Uterus (tissue), 4 donors: ENCODE measurements around the gene TRABD2B. TPM values are rescaled to one million over a fixed set of nuclear protein-coding genes. Genes with fewer than 3 reads are reported as not detected.

Experiments
- DNase-seq, 2 donors: peaks; one replicate each; pipeline ENCODE4 v3.0.0-alpha.2; 2019 to 2020
- H3K27ac ChIP-seq, 2 donors: fragments of 200-600 bp; sonication (generic); 1 replicate in 1 of 2; 2 replicates in 1 of 2; pipeline ENCODE4 v1.5.1; 2016 to 2018
- H3K27me3 ChIP-seq, 2 donors: fragments of 200-600 bp; sonication (generic); one replicate each; pipeline ENCODE4 v1.5.1; 2018 to 2019; ENCODE audit warnings: control low read depth in 1 of 2
- H3K36me3 ChIP-seq, 2 donors: fragments of 200-600 bp; sonication (generic); one replicate each; pipeline ENCODE4 v1.5.1; 2019; ENCODE audit warnings: control low read depth in 1 of 2
- H3K4me1 ChIP-seq, 2 donors: fragments of 200-600 bp; sonication (generic); one replicate each; pipeline ENCODE4 v1.5.1; 2018 to 2019; ENCODE audit warnings: control low read depth in 1 of 2
- H3K4me3 ChIP-seq, 2 donors: fragments of 200-600 bp; sonication (generic); 1 replicate in 1 of 2; 2 replicates in 1 of 2; pipeline ENCODE4 v1.5.1; 2018 to 2019; ENCODE audit warnings: mild to moderate bottlenecking in 1 of 2
- H3K9me3 ChIP-seq, 2 donors: fragments of 200-600 bp; sonication (generic); one replicate each; pipeline ENCODE4 v1.5.1; 2019; ENCODE audit warnings: control low read depth in 1 of 2
- POLR2A ChIP-seq, 2 donors: fragments of 450-650 bp; IDR thresholded peaks; one replicate each; pipeline ENCODE4 v1.6.1; 2016; ENCODE audit warnings: antibody characterized with exemption in 2 of 2, mild to moderate bottlenecking in 1 of 2, moderate library complexity in 1 of 2
- intact Hi-C: fragments of 100-400 bp; cut with DNase I; formaldehyde crosslinking; loops from one replicate; pipeline ENCODE4 v1.15.1; 2023; ENCODE audit warnings: low total_unique reads
- total RNA-seq, 4 donors: library from RNA; depleted of rRNA in 3 of 4; stranded (reverse); fragments of >200 nt in 3 of 4; gene quantifications; one replicate each; pipeline versions ENCODE4 v1.1.0 to v1.2.4, GENCODE V29; 2014 to 2023
- TF ChIP-seq, protein P1 (sequence below), 4 experiments: fragments of 200-600 bp in 2 of 4; fragments of 450-650 bp in 2 of 4; sonication (generic) in 2 of 4; IDR thresholded peaks; one replicate each; pipeline ENCODE4 v1.5.1; 2016 to 2019; ENCODE audit warnings: antibody characterized with exemption in 4 of 4, mild to moderate bottlenecking in 2 of 4, moderate library complexity in 1 of 4
- donor health status: DM: yes; HTN: yes; CAD: no.

TRABD2B gene
- total RNA-seq, 4 donors from 2014 or later = under 0.01 to 1.6 (median 1.0) TPM

DNA sequence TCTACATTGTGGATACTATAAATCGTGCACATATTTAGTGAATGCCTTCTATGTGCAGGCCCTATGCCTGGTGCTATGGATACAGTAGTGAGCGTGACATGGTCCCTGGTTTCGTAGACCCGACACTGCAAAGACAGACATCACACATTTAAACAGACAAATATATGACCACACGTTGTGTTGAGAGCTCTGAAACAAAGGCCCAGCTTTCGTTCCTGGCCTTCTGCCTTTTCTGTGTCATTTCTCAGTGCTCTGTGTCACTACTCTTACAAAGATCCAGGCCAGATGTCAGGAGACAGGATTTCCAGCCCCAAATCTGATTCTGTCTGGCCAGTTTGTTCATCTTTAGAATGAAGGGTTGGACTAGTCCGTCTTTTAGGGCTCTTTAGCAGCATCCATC lies 19.3 kb upstream of the TRABD2B start:
- intact Hi-C loops = no loop called here

DNA sequence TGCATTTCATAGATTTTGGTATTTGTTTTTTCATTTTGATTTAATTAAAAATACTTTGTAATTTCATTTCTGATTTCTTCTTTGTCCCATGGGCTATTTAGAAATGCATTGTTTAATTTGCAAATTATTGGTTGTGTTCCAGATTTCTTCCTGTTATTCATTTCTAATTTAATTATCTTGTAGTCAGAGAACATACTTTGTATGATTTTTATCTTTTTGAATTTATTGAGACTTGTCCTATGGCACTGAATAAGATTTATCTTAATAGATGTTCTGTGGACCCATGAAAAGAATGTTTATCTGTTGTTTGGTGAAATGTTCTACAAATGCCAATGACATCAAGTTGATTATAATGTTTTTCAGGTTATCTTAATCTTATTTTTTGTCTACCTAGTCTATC lies 16.1 kb upstream of the TRABD2B start:
- H3K27me3 ChIP-seq = no peaks in the 10 kb centered on the region
- intact Hi-C loops = no loop called here

More for the DNA sequence above, 19.3 kb upstream of the TRABD2B start:
- no peak overlapping the region for H3K27ac ChIP-seq
- no peak overlapping the region for H3K4me3 ChIP-seq
- DNase-seq = no peak
- H3K4me1 ChIP-seq = no peaks in the 10 kb centered on the region
- no peak for TF ChIP-seq POLR2A (IDR thresholded peaks at IDR 0.05)
- TF ChIP-seq, protein P1, sequence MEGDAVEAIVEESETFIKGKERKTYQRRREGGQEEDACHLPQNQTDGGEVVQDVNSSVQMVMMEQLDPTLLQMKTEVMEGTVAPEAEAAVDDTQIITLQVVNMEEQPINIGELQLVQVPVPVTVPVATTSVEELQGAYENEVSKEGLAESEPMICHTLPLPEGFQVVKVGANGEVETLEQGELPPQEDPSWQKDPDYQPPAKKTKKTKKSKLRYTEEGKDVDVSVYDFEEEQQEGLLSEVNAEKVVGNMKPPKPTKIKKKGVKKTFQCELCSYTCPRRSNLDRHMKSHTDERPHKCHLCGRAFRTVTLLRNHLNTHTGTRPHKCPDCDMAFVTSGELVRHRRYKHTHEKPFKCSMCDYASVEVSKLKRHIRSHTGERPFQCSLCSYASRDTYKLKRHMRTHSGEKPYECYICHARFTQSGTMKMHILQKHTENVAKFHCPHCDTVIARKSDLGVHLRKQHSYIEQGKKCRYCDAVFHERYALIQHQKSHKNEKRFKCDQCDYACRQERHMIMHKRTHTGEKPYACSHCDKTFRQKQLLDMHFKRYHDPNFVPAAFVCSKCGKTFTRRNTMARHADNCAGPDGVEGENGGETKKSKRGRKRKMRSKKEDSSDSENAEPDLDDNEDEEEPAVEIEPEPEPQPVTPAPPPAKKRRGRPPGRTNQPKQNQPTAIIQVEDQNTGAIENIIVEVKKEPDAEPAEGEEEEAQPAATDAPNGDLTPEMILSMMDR (IDR thresholded peaks at IDR 0.05) = no peak
- H3K9me3 ChIP-seq = no peaks in the 10 kb centered on the region
- no peaks in the 10 kb centered on the region for H3K36me3 ChIP-seq
- no peaks in the 10 kb centered on the region for H3K27me3 ChIP-seq

DNA sequence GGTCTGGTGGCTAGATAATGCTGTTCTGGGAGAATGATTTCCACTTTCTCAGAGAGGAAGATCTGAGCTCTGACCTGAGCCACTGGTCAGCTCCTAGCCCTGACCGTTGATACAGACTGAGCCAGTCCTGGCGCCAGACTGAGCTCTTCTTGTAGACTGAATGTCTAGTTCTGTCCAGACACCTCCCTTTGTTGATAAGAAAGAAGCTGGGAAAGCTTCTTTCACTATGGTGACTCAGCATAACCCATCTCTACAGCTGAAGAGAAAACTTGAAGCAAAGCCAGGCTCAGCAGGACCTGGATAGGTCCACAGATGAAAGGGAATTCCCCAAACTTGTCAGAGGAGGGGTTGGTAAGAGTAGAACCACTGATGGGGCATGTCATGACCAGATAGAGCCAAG lies 9.9 kb upstream of the TRABD2B start:
- Histone ChIP-seq H3K4me1 (no peaks in the 10 kb centered on the region), H3K27me3 (no peaks in the 10 kb centered on the region), H3K36me3 (no peaks in the 10 kb centered on the region), H3K9me3 (no peaks in the 10 kb centered on the region), H3K4me3 (no peak overlapping the region), H3K27ac (no peak overlapping the region)
- TF ChIP-seq, protein P1 (IDR thresholded peaks at IDR 0.05) = no peak
- TF ChIP-seq POLR2A (IDR thresholded peaks at IDR 0.05) = no peak
- intact Hi-C loops = no loop called here
- DNase-seq = no peak

More for the DNA sequence above, 16.1 kb upstream of the TRABD2B start:
- Histone ChIP-seq H3K4me3 (no peak overlapping the region), H3K36me3 (no peaks in the 10 kb centered on the region), H3K9me3 (no peaks in the 10 kb centered on the region), H3K4me1 (no peaks in the 10 kb centered on the region), H3K27ac (no peak overlapping the region)
- TF ChIP-seq, protein P1 (IDR thresholded peaks at IDR 0.05) = no peak
- DNase-seq = no peak

DNA sequence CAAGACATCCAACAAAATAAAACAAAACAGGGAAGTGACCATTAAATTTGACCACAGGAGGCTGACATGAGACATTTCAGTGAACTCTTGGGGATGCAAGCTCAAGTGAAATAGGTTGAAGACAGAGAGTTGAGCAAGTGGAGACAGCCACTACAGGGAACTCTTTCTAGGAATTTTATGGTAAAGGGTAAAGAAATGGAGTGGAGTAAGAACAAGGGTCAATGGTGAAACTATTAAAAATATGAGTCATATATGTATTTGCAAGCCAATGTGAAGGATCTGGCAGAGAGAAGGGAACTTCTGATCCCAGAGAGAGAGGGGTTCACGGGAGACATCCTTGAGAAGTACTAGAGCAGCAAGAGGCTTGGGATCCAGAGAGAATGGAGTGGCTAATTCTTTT lies 9.1 kb upstream of the TRABD2B start:
- Histone ChIP-seq H3K27me3 (no peaks in the 10 kb centered on the region), H3K4me3 (no peak overlapping the region), H3K4me1 (no peaks in the 10 kb centered on the region), H3K36me3 (no peaks in the 10 kb centered on the region), H3K27ac (no peak overlapping the region), H3K9me3 (no peaks in the 10 kb centered on the region)
- TF ChIP-seq POLR2A (IDR thresholded peaks at IDR 0.05) = no peak
- TF ChIP-seq, protein P1 (IDR thresholded peaks at IDR 0.05) = no peak
- DNase-seq = no peak
- intact Hi-C loops = no loop called here

DNA sequence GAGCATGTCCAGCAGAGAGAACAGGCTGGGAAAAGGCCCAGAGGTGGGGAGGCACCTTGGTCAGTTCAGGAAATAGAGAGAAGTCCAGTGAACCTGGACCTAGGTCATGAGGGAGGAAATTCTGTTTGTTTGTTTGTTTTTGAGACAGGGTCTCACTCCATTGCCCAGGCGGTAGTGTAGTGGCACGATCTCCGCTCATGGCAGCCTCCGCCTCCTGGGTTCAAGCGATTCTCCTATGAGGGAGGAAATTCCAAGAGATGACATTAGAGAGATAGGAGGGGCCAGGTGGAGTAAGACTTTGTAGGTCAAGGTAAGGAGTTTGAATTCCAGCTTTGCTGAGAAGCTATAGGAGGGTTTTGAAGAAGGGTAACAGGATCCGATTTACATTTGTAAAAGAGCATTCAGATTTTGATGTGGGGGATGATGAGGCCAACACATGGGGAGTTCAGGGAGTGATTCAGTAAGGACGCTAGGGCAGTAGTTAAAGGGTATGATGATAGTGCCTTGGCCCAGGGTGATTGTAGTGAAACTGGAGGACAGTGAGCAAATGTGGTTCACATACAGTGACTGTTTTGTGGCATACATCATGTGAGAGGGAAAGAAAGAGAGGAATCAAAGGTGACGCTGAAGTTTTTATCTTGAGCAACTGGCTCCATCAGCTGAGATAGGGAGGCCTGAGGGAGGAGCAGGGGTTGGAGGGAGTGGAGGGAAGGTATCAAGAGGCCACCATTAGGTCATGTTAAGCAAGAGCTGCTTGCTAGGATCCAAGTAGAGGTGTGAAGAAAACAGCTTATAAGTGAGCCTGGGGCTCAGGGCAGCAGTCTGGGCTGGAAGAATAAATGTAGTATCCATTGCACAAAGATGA lies 8.3 kb upstream of the TRABD2B start:
- Histone ChIP-seq H3K27me3 (no peaks in the 10 kb centered on the region), H3K9me3 (no peaks in the 10 kb centered on the region), H3K4me1 (no peaks in the 10 kb centered on the region), H3K4me3 (no peak overlapping the region), H3K36me3 (no peaks in the 10 kb centered on the region), H3K27ac (no peak overlapping the region)
- DNase-seq = no peak
- intact Hi-C loops = no loop called here
- no peak for TF ChIP-seq POLR2A (IDR thresholded peaks at IDR 0.05)
- TF ChIP-seq, protein P1 (IDR thresholded peaks at IDR 0.05) = no peak
